ENCODE results near the gene SFR1.

The SFR1 gene

GRCh38 chr10:104088239-104088638 lies 33.7 kb upstream of the SFR1 start:
- Histone ChIP-seq H3K27me3 (no peaks in the 10 kb centered on the region), H3K36me3 (no peaks in the 10 kb centered on the region), H3K27ac (no peak overlapping the region), H3K4me3 (no peak overlapping the region), H3K9me3 (no peaks in the 10 kb centered on the region), H3K4me1 (no peaks in the 10 kb centered on the region)
- intact Hi-C loops (cut with DNase I; ENCODE audit: low total_unique reads), result no loop called here
- no peak for DNase-seq
- no peak for TF ChIP-seq CTCF (IDR thresholded peaks at IDR 0.05)

- intact Hi-C loops (cut with DNase I; ENCODE audit: low total_unique reads), result no loop called here
- no peak for DNase-seq
Observed at GRCh38 chr10:104089621-104090020, 32.4 kb upstream of the SFR1 start.

GRCh38 chr10:104090611-104091010 lies 31.4 kb upstream of the SFR1 start:
- no peaks in the 10 kb centered on the region for H3K36me3 ChIP-seq
- no peak overlapping the region for H3K4me3 ChIP-seq
- no peak overlapping the region for H3K27ac ChIP-seq
- no peaks in the 10 kb centered on the region for H3K4me1 ChIP-seq
- TF ChIP-seq CTCF (IDR thresholded peaks at IDR 0.05), result no peak
- intact Hi-C loops (cut with DNase I; ENCODE audit: low total_unique reads), result no loop called here
- DNase-seq, result no peak
- no peaks in the 10 kb centered on the region for H3K9me3 ChIP-seq
- H3K27me3 ChIP-seq, result no peaks in the 10 kb centered on the region

More at GRCh38 chr10:104089621-104090020, 32.4 kb upstream of the SFR1 start:
- Histone ChIP-seq H3K36me3 (no peaks in the 10 kb centered on the region), H3K9me3 (no peaks in the 10 kb centered on the region), H3K4me1 (no peaks in the 10 kb centered on the region), H3K4me3 (no peak overlapping the region), H3K27ac (no peak overlapping the region), H3K27me3 (no peaks in the 10 kb centered on the region)
- TF ChIP-seq CTCF (IDR thresholded peaks at IDR 0.05), result no peak

GRCh38 chr10:104092749-104093148 lies 29.2 kb upstream of the SFR1 start:
- Histone ChIP-seq H3K4me1 (no peaks in the 10 kb centered on the region), H3K27me3 (no peaks in the 10 kb centered on the region), H3K4me3 (no peak overlapping the region), H3K27ac (no peak overlapping the region), H3K9me3 (no peaks in the 10 kb centered on the region), H3K36me3 (no peaks in the 10 kb centered on the region)
- intact Hi-C loops (cut with DNase I; ENCODE audit: low total_unique reads), result no loop called here
- no peak for TF ChIP-seq CTCF (IDR thresholded peaks at IDR 0.05)
- DNase-seq, result no peak

GRCh38 chr10:104096692-104097091 lies 25.3 kb upstream of the SFR1 start:
- peaks cover 0 to 16% (median 0%) of the 10 kb centered on the region in 4 donors for H3K4me1 ChIP-seq
- no peaks in the 10 kb centered on the region for H3K9me3 ChIP-seq
- no peak overlapping the region for H3K27ac ChIP-seq
- intact Hi-C loops (cut with DNase I; ENCODE audit: low total_unique reads), result no loop called here
- H3K36me3 ChIP-seq, result no peaks in the 10 kb centered on the region
- no peaks in the 10 kb centered on the region for H3K27me3 ChIP-seq
- DNase-seq, result no peak
- no peak overlapping the region for H3K4me3 ChIP-seq
- no peak for TF ChIP-seq CTCF (IDR thresholded peaks at IDR 0.05)

GRCh38 chr10:104098358-104098925 lies 23.5 kb upstream of the SFR1 start:
- Histone ChIP-seq H3K36me3 (no peaks in the 10 kb centered on the region), H3K4me1 (peaks cover 0 to 17% (median 0%) of the 10 kb centered on the region in 4 donors), H3K27me3 (no peaks in the 10 kb centered on the region), H3K27ac (no peak overlapping the region), H3K9me3 (no peaks in the 10 kb centered on the region), H3K4me3 (no peak overlapping the region)
- no peak for DNase-seq
- intact Hi-C loops (cut with DNase I; ENCODE audit: low total_unique reads), result no loop called here
- TF ChIP-seq CTCF (IDR thresholded peaks at IDR 0.05), result no peak

Data from tibial artery (tissue), 4 donors.